GM12878 (cell line): ENCODE measurements around the gene CEP19. TPM values are rescaled to one million over a fixed set of nuclear protein-coding genes. Genes with fewer than 3 reads are reported as not detected.

Experiments used
- ATAC-seq: fragments of 200-7000 bp; cut with Tn5 transposase; 3 replicates; pipeline ENCODE4 v1.9.1; 2020; ENCODE audit warnings: mild to moderate bottlenecking, moderate library complexity
- BruUV-seq: library from RNA; stranded (reverse); fragments of 400-500 nt; replicated peaks from 2 replicates; lab custom pipeline; 2021; lab: Mats Ljungman, UMichigan
- CTCF ChIA-PET: fragments of 300-600 bp; sonication (Branson Sonifier 250); formaldehyde crosslinking; extraction: SDS; loops from one replicate; lab custom pipeline; 2021; ENCODE audit warnings: inconsistent platforms; lab: Yijun Ruan, JAX
- POLR2A ChIA-PET: fragments of 350-600 bp; formaldehyde crosslinking; extraction: SDS; loops from one replicate; lab custom pipeline; 2021; ENCODE audit warnings: inconsistent platforms; lab: Charles Lee
- RAD21 ChIA-PET: fragments of 300-600 bp; sonication (Branson Sonifier 250); formaldehyde crosslinking; loops from one replicate; lab custom pipeline; 2023; ENCODE audit warnings: antibody characterized with exemption; ENCODE audit not compliant: unreplicated experiment; lab: Charles Lee
- SMC1A ChIA-PET: fragments of 300-600 bp; sonication (Branson Sonifier 250); formaldehyde crosslinking; loops from one replicate; lab custom pipeline; 2023; ENCODE audit not compliant: unreplicated experiment, uncharacterized antibody; lab: Charles Lee
- DNase-seq: peaks from one replicate; pipeline ENCODE4 v3.0.0-alpha.2; 2011; ENCODE audit warnings: low read depth, low spot score
- FAIRE-seq: peaks from 3 replicates; lab custom pipeline; 2011; peaks lifted over from hg19 to GRCh38; lab: Jason Lieb, UNC
- H2AFZ ChIP-seq: 2 replicates; pipeline ENCODE4 v1.6.0; 2011; ENCODE audit warnings: low read depth, low read length, control low read depth; ENCODE audit not compliant: control insufficient read depth
- H3K27ac ChIP-seq: 2 replicates; pipeline ENCODE4 v1.5.1; 2011; ENCODE audit warnings: control low read depth; ENCODE audit not compliant: control insufficient read depth, insufficient read depth
- H3K27me3 ChIP-seq, 2 experiments: replicated peaks in 1 of 2; 2 replicates each; pipeline versions ENCODE4 v1.6.0 to v1.6.1; 2011; ENCODE audit warnings: low read length in 1 of 2; ENCODE audit not compliant: control insufficient read depth in 2 of 2, insufficient read depth in 2 of 2
- H3K36me3 ChIP-seq, 2 experiments: 2 replicates each; pipeline ENCODE4 v1.5.1; 2011; ENCODE audit warnings: low read length in 1 of 2; ENCODE audit not compliant: control insufficient read depth in 2 of 2, insufficient read depth in 2 of 2
- H3K4me1 ChIP-seq: 2 replicates; pipeline ENCODE4 v1.6.1; 2011; ENCODE audit warnings: mild to moderate bottlenecking, low read length, moderate library complexity, mixed read lengths; ENCODE audit not compliant: control insufficient read depth, insufficient read depth
- H3K4me2 ChIP-seq: 2 replicates; pipeline ENCODE4 v1.6.0; 2011; ENCODE audit warnings: control low read depth; ENCODE audit not compliant: control insufficient read depth, insufficient read depth
- H3K4me3 ChIP-seq: fragments of 200-600 bp; sonication (generic); 2 replicates; pipeline ENCODE4 v1.5.1; 2016
- H3K79me2 ChIP-seq: 2 replicates; pipeline ENCODE4 v1.6.0; 2011; ENCODE audit warnings: low read length; ENCODE audit not compliant: control insufficient read depth, insufficient read depth
- H3K9ac ChIP-seq: 2 replicates; pipeline ENCODE4 v1.8.0; 2011; ENCODE audit warnings: low read length, control low read depth, mixed read lengths; ENCODE audit not compliant: control insufficient read depth, insufficient read depth
- H3K9me3 ChIP-seq: replicated peaks from 3 replicates; pipeline ENCODE4 v1.5.1; 2011; ENCODE audit warnings: mild to moderate bottlenecking, low read length; ENCODE audit not compliant: control insufficient read depth, insufficient read depth
- H4K20me1 ChIP-seq: 2 replicates; pipeline ENCODE4 v1.6.0; 2011; ENCODE audit not compliant: control insufficient read depth, insufficient read depth
- CBX5 ChIP-seq: sonication (generic); IDR thresholded peaks from 2 replicates; pipeline ENCODE4 v1.6.1; 2016; ENCODE audit warnings: low read depth, moderate library complexity, mild to moderate bottlenecking, inconsistent platforms
- EGR1 ChIP-seq, 2 experiments: IDR thresholded peaks; 1 replicate in 1 of 2; 2 replicates in 1 of 2; pipeline ENCODE4 v1.6.1; 2011 to 2012; ENCODE audit warnings: low read depth in 2 of 2, low read length in 2 of 2, borderline replicate concordance in 1 of 2, mild to moderate bottlenecking in 1 of 2, moderate library complexity in 1 of 2
- IKZF2 ChIP-seq, 2 experiments: fragments of 450-650 bp; IDR thresholded peaks; 2 replicates each; pipeline ENCODE4 v1.6.1; 2017; ENCODE audit warnings: mild to moderate bottlenecking in 2 of 2, moderate library complexity in 2 of 2
- NR2C2 ChIP-seq: IDR thresholded peaks from 2 replicates; pipeline ENCODE4 v1.6.1; 2011; ENCODE audit warnings: borderline replicate concordance, low read depth; ENCODE audit not compliant: control insufficient read depth, insufficient read length
- NRF1 ChIP-seq: conservative IDR thresholded peaks from 2 replicates; pipeline ENCODE4 v1.6.1; 2011; ENCODE audit warnings: mild to moderate bottlenecking, low read depth, low read length, improper control_type of control experiment
- PAX5 ChIP-seq: IDR thresholded peaks from 2 replicates; pipeline ENCODE4 v1.6.1; 2011; ENCODE audit warnings: low read depth, low read length, borderline replicate concordance
- PML ChIP-seq: IDR thresholded peaks from 2 replicates; pipeline ENCODE4 v1.6.1; 2012; ENCODE audit warnings: low read length, inconsistent platforms
- SMAD1 ChIP-seq: fragments of 450-650 bp; IDR thresholded peaks from 2 replicates; pipeline ENCODE4 v1.6.1; 2018; ENCODE audit warnings: mild to moderate bottlenecking, low read depth; ENCODE audit not compliant: partially characterized antibody
- TAF1 ChIP-seq: IDR thresholded peaks from 2 replicates; pipeline ENCODE4 v1.6.1; 2011; ENCODE audit warnings: mild to moderate bottlenecking, low read depth, low read length, borderline replicate concordance
- YBX1 ChIP-seq: fragments of 450-650 bp; IDR thresholded peaks from 2 replicates; pipeline ENCODE4 v1.6.1; 2016; ENCODE audit warnings: antibody characterized with exemption
- ZNF622 ChIP-seq: fragments of 450-650 bp; IDR thresholded peaks from 2 replicates; pipeline ENCODE4 v1.6.1; 2017; ENCODE audit warnings: mild to moderate bottlenecking, inconsistent platforms
- ZSCAN29 ChIP-seq: fragments of 450-650 bp; IDR thresholded peaks from 2 replicates; pipeline ENCODE4 v1.6.1; 2017; ENCODE audit warnings: mild to moderate bottlenecking, moderate library complexity
- WGBS: methylation state at CpG from one replicate; pipeline ENCODE4 v1.1.6; 2016; ENCODE audit warnings: low lambda C conversion rate; ENCODE audit not compliant: insufficient replicate concordance, insufficient coverage; ENCODE audit errors: missing lambda C conversion rate; 5-methylcytosine and 5-hydroxymethylcytosine counted together
- in situ Hi-C: fragments of 300-500 bp; cut with MboI; formaldehyde crosslinking; loops from 9 replicates; pipeline ENCODE4 v1.14.3; 2018; ENCODE audit warnings: mixed read lengths
- intact Hi-C: fragments of 100-400 bp; cut with micrococcal nuclease; formaldehyde crosslinking; loops from one replicate; pipeline ENCODE4 v1.14.2; 2022; ENCODE audit not compliant: unreplicated experiment
- polyA plus RNA-seq, 11 experiments: library from polyadenylated mRNA; depleted of rRNA in 4 of 11; unstranded in 6 of 11; stranded (reverse) in 5 of 11; fragments of >200 nt; fragmentation: Nextera tagmentation in 4 of 11; fragmentation: Illumina TruSeq in 1 of 11; extraction: Ambion mirVana in 4 of 11; extraction: Trizol in 1 of 11; gene quantifications; 1 replicate in 1 of 11; 2 replicates in 10 of 11; pipeline versions ENCODE4 v1.2.1 to v1.2.3, GENCODE V29; 2011 to 2016; ENCODE audit warnings: inconsistent platforms in 2 of 11, missing spikeins in 2 of 11, low read depth in 1 of 11
- total RNA-seq, 4 experiments: library from RNA; depleted of rRNA in 3 of 4; stranded (reverse); fragments of >200 nt in 3 of 4; fragmentation: Illumina TruSeq in 1 of 4; extraction: Trizol in 1 of 4; gene quantifications; 2 replicates each; pipeline versions ENCODE4 v1.2.1 to v1.2.3, GENCODE V29; 2013 to 2021
- TF ChIP-seq, protein P1 (sequence below): IDR thresholded peaks from 2 replicates; pipeline ENCODE4 v1.6.1; 2011; ENCODE audit warnings: low read depth, low read length, improper control_type of control experiment, borderline replicate concordance

The CEP19 gene
- total and polyA plus RNA-seq, 10 of the 15 experiments (the other 5 are each of a cell fraction or from before 2014, with no cell fraction given) = 1.9 to 5.9 (median 2.7) TPM

DNA sequence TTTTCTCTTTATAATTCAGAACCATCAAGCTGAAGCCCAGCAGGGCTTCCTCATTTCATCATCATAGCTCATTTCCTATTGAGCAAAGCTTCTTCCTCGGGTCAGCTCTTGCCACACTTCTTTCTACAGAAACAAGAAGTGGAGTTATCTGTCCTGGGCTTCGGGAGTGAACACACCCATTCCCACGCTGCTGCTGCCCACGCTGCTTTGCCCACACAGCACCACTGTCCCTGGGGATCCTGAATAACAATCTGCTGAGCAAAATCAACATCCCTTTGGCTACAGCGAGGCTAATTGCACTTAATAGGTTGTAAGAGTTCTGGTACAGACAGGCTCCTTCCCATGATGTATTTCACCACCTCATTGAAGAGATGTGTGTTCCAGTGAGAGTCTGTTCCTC lies 23.7 kb downstream of the CEP19 start:
- H3K27me3 ChIP-seq = no peaks in the 10 kb centered on the region
- intact Hi-C loops = no loop called here
- ATAC-seq (no peak), DNase-seq (no peak), FAIRE-seq (no peak)
- WGBS = 29% methylated on average over 5 of the region's 5 CpGs
- no peaks in the 10 kb centered on the region for H4K20me1 ChIP-seq
- ChIA-PET SMC1A (interaction anchor here (1.0 to 5.0 kb wide), 7 partner anchors 11 to 283 kb away, joined by 3 to 72 read pairs (median 5); partner anchors contain the start of genes CEP19 and PIGX), RAD21 (interaction anchor here (0.9 to 1.6 kb wide), 3 partner anchors 20 to 79 kb away, joined by 3 to 8 read pairs (median 4); no protein-coding TSS in a partner anchor), POLR2A (no interaction called here), CTCF (interaction anchor here (0.8 to 5.8 kb wide), 6 partner anchors 11 to 282 kb away, joined by 3 to 144 read pairs (median 3); no protein-coding TSS in a partner anchor)
- no TSS peak for BruUV-seq
- H3K27ac ChIP-seq = no peak overlapping the region
- H3K36me3 ChIP-seq = no peaks in the 10 kb centered on the region
- no peak for TF ChIP-seq NRF1
- no peaks in the 10 kb centered on the region; the same call in 1 of the 2 replicates for H3K4me1 ChIP-seq
- H3K9me3 ChIP-seq = no peaks in the 10 kb centered on the region
- no peak overlapping the region for H2AFZ ChIP-seq
- H3K4me2 ChIP-seq = no peak overlapping the region
- H3K4me3 ChIP-seq = no peak overlapping the region
- no peak overlapping the region for H3K9ac ChIP-seq
- no peaks in the 10 kb centered on the region for H3K79me2 ChIP-seq
- in situ Hi-C loops = loop anchor here (5.0 kb wide), 1 partner anchor 81 kb away; no protein-coding TSS in a partner anchor

GRCh38 chr3:196686436-196686835 lies 25.6 kb downstream of the CEP19 start:
- H3K4me2 ChIP-seq = no peak overlapping the region
- POLR2A ChIA-PET = interaction anchor here (0.7 to 2.5 kb wide), 3 partner anchors 33 to 80 kb away, joined by 3 to 10 read pairs (median 4); no protein-coding TSS in a partner anchor
- WGBS = 70% methylated on average over 2 of the region's 2 CpGs
- no peak overlapping the region for H3K27ac ChIP-seq
- no peaks in the 10 kb centered on the region for H3K27me3 ChIP-seq
- no peaks in the 10 kb centered on the region for H4K20me1 ChIP-seq
- SMC1A ChIA-PET = interaction anchor here (0.6 to 5.0 kb wide), 7 partner anchors 31 to 102 kb away, joined by 3 to 72 read pairs (median 4); partner anchors contain the start of gene NRROS
- FAIRE-seq (no peak), ATAC-seq (no peak)
- in situ Hi-C loops = loop anchor here (5.0 kb wide), 1 partner anchor 79 kb away; no protein-coding TSS in a partner anchor
- H3K9me3 ChIP-seq = no peaks in the 10 kb centered on the region; the same call in 2 of the 3 replicates
- no peak overlapping the region for H2AFZ ChIP-seq
- RAD21 ChIA-PET = interaction anchor here (1.9 to 3.2 kb wide), 2 partner anchors 9 to 76 kb away, joined by 6 to 50 read pairs; no protein-coding TSS in a partner anchor
- H3K36me3 ChIP-seq = no peaks in the 10 kb centered on the region
- no peak overlapping the region for H3K9ac ChIP-seq
- intact Hi-C loops = no loop called here
- no peaks in the 10 kb centered on the region for H3K79me2 ChIP-seq
- H3K4me3 ChIP-seq = no peak overlapping the region
- TF ChIP-seq YBX1 (no peak), PML (no peak), SMAD1 (no peak), EGR1 (IDR thresholded peaks at IDR 0.05; ENCODE audit: borderline replicate concordance in 1 of 2, low read depth in 2 of 2, low read length in 2 of 2) (no peak), CBX5 (no peak), ZNF622 (no peak), PAX5 (no peak), IKZF2 (IDR thresholded peaks at IDR 0.05) (no peak), TAF1 (no peak), ZSCAN29 (no peak), NR2C2 (no peak)
- TF ChIP-seq, protein P1, sequence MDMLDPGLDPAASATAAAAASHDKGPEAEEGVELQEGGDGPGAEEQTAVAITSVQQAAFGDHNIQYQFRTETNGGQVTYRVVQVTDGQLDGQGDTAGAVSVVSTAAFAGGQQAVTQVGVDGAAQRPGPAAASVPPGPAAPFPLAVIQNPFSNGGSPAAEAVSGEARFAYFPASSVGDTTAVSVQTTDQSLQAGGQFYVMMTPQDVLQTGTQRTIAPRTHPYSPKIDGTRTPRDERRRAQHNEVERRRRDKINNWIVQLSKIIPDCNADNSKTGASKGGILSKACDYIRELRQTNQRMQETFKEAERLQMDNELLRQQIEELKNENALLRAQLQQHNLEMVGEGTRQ = no peak
- TF ChIP-seq, all 136 proteins: peak for 0
- CTCF ChIA-PET = interaction anchor here (2.1 to 5.8 kb wide), 2 partner anchors 77 to 163 kb away, joined by 5 to 144 read pairs; no protein-coding TSS in a partner anchor
- DNase-seq = no peak
- BruUV-seq = no TSS peak
- H3K4me1 ChIP-seq = no peaks in the 10 kb centered on the region; the same call in 1 of the 2 replicates
